NCI-H82 treated with DMSO at 0.1 percent for 48 hours (cell line): Measurements from ENCODE around the gene TMEM147.
"Not testable (repeated sequence)": the region's sequence is repeated elsewhere in the genome, so short reads cannot be mapped to it uniquely, and the experiment has no call there.

Experiments
- DNase-seq: peaks from one replicate; lab custom pipeline; 2025; ENCODE audit not compliant: unreplicated experiment; lab: John Stamatoyannopoulos, UW

Gene TMEM147

DNA sequence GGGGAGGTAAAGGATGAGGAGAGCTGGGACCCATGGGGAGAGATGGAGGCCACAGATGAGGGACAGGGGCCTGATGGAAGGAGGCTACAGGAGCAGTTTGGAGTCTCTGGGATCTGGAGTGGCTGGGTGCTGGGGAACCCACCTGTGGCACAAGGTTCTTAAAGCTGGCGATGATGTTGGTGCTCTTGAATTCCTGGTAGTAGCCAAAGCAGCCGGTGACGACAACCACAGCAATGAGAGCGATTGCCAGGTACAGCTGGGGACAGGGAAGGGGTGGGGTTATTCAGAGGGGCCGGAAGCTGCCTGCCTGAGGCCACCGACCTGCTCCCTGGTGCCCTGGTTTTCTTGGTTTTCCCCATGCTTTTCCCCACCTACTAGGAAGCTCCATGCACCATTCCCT, 15.3 kb downstream of the TMEM147 start:
- no peak for DNase-seq

DNA sequence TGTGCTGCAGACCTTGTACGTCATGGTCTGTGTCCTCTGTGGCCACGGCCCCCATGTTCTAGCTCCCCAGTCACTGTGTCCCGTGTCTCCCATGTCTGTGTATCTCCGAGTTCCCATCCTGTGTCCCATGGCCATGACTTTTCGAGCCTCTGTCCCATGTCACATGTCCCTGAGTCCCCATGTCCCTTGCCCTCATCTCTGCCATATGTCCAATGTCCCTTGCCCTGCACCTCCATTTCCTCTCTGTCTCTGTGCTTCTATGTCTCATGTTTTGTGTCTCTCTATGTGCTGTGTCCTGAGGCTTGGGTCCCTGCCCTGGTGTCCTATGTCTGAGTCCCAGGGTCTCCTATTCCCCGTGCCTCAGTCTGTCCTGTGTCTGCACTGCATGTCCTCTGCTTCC, 16.0 kb downstream of the TMEM147 start:
- DNase-seq = no peak

DNA sequence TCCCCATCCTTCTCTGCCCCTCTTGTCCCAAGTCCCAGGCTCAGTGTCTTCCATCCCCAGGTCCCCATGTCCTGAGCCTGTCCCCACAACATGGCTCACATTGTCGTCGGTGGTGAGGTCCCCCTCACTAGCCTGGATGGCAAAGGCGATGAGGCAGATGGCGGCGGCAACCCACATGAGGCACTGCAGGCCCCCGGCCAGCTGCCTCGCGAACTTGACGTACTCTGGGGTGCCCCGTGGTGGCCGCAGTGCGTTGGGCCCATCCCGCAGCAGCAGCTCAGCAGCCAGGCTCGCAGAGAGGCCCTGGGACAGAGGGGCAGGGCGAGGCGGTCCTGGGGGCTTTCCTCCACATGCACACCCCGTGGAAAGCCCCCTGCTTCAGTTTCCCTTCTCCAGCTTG, 16.9 kb downstream of the TMEM147 start:
- DNase-seq = no peak

DNA sequence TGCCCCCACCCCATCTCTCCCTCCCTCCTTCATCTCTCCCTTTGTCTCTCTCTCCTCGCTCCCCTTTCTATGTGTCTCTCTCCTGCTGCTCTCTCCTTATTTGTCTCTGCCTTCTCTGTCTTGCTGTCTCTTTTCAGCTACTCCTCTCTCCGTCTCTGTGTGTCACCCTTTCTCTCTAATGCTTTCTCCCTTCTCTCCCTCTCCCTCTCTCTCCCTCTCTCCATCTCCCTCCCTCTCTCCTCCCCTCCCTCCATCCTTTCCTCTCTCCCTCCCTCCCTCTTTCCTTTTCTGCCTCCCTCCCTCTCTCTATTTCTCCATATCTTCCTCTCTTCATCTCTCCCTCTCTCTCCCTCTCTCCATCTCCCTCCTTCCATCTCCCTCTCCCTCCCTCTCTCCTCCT, 17.4 kb downstream of the TMEM147 start:
- no peak for DNase-seq

DNA sequence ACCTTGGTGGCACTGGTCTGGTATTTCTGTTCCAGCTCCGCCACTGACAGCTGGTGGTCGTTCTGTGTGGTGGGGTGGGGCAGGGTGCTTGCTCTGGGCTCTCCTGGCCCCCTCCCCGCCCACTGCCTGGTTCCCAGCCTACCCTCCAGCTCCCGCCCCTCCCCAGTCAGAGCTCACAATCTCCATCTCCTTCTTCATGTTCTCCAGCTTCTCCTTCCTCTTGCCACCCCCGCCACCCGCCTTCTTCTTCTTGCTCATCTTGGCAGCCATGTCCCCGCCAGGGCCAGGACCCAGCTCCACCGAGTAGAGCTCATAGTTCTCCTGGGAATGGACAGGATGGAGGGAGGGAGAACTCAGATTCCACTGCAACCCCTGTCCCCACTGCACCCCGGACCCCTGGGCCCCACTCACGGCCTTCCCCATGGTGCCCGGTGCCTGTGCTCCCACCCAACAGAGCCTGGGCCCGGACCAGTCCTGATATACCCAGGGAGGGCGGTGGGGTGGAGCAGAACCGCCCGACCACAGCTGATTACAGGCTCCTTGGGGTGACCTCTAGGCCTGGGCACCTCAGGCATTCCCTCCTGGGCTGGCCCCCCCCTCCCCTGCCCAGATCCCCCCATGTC, 17.9 kb downstream of the TMEM147 start, which contains the start of gene ATP4A:
ATP4A (minus strand) TSS at position 452 of the 623 bp plus-strand sequence; CDS start at position 423, 29 bp downstream.
- no peak for DNase-seq

DNA sequence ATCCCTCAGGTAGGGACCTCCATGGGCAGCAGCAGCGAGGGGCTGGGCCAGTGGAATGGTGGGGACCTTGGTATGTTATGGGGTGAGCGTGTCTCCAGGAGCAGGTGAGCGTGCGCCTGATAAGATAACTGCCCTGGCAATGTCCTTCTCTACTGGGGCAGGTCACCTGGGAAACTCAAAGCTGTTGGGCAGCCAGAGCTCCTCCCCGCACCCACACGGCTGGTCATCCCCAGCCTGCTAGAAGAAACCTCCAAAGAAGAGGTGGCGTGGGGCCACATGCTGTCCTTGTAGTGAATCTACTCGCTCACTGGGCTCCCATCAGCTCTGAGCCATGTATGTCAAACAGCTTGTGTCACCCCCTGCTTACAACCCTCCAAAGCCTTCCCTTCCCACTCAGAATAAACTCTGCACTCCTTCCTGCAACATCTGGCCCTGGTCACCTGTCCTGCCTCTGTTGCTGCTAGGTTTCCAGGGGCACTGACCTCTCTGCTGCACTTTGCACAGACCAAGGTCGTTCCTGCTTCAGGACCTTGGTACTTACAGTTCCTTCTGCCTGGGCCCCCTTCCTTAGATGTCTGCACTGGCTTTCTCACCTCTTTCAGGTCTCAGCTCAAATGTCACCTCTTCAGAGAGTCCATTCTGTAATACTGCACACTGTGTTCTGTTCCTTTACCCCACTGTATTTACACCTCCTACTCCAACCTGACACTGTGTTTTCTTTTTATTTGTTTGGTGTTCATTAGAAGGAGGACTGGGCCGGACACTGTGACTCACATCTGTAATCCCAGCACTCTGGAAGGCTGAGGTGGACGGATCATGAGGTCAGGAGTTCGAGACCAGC, 19.8 kb downstream of the TMEM147 start:
- no peak for DNase-seq

DNA sequence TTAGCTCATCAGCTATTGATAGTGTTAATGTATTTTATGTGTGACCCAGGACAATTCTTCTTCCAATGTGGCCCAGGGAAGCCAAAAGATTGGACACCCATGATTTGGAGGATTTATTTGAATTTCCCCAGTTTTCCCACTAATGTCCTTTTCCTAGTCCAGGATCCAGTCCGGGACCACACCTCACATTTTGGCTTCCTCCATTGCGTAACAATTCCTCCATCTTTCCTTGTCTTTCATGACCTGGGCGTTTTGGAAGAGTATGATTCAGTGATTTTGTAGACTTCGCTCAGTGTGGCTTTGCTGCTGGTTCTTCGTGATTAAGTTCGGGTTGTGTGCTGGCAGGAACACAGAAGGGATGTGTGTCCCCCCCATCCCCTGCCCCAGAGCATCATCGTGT, 21.3 kb downstream of the TMEM147 start:
- DNase-seq = no peak

DNA sequence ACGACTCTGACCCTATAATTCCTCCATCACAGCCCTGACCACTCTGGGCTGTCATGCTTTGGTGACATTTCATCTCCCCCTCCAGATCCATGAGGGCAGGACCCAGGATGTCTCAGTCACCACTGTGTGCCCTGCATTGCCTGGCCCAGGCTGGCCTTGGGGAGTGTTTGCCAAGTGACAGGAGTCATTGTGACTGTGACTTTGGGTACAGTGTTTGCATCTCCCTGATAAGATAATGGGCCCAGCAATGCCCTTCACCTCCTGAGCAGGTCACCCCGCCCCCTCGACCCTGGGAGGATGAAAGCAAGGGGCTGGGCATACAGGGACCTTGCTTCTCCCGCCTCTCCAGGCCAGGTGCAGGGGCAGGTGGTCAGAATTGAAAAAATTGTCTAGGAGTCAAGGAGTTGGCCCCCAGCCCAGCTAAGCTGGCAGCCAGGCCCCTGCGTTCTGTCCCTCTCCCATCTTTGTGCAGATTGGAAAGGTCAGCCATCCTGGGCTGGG, 23.9 kb downstream of the TMEM147 start:
- DNase-seq = no peak

DNA sequence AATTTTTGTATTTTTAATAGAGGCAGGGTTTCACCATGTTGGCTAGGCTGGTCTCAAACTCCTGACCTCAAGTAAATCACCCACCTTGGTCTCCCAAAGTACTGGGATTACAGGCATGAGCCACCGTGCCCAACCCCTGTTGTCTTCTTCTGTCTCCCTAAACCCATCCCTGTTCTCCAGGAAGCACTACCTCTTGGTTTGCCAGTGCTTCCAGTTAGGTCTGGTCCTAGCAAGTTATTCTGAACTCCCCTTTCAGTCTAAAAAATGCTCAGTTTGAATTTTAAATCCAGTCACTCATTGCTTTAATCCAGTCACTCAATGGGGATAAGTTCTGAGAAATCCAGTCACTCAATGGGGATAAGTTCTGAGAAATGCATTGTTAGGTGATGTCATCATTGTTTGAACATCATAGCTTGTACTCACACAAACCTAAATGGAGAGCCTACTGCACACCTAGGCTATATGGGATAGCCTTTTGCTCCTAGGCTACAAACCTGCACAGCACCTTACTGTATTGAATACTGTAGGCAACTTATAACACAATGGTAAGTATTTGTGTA, 26.1 kb downstream of the TMEM147 start:
- DNase-seq = no peak

DNA sequence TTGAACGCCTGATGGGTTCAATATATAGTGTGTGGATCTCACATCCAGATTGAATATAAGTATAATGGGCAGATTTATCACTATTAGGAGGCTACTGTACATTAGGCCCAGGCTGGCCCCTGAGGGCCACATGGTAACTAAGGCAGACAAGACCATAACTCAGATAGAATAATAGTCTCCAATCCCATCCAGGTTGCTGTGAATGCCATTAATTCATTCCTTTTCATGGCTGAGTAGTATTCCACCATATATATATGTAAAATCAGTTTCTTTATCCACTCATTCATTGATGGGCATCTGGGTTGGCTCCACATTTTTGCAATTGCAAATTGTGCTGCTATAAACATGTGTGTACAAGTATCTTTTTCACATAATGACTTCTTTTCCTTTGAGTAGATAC, 32.5 kb downstream of the TMEM147 start:
- DNase-seq = no peak

DNA sequence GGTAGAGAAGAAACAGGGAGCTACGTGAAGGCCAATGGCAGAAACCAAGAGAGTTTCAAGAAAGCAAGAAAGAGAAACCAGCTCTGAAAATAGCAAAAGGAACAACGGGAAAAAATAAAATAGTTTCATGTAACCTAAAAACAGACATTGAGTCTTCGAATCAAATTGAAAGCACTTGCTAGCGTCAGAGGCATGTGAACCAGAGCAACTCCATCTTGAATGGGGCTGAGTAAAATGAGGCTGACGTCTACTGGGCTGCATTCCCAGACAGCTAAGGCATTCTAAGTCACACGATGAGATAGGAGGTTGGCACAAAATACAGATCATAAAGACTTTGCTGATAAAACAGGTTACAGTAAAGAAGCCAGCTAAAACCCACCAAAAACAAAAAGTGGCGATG, 33.3 kb downstream of the TMEM147 start:
- no peak for DNase-seq

DNA sequence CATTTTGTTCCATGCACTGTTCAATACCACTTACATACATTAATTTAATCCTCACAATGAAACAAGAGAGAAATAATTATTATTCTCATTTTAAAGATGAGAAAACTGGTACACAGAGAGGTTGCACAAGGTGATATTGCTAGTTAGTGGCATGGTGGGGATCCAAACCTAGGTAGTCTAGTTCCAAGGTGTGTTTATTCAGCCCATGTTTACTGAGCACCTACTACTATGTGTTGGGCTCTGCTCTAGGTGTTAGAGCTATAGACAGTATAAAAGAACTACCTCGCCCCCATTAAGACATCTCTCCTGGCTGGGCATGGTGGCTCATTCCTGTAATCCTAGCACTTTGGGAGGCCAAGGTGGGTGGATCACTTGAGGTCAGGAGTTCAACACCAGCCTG, 37.3 kb downstream of the TMEM147 start:
- no peak for DNase-seq

DNA sequence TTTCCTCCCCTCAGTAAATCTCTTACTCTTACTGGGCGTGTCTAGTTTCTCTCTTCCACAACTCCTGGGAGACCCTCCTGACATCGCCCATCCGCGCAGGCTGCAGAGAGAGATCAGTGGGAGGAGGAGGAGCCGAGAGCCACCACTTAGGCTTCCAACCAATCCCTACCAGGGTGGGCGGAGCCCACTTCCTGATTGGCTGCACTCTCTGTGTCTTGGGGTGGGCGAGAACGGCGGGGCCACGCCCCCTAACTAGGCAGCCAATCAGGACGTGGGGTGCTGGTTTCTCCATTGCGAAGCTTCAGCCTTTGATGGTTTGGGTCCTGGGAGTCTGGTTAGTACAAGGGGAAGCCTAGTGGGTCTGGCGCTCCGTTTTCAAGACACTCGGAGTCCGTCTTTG, 40.4 kb downstream of the TMEM147 start, which contains the start of gene PMIS2:
PMIS2 (plus strand) TSS at position 326 of the 400 bp plus-strand sequence. CDS start 87 bp downstream, outside the sequence.
- peak; percentile 5 for DNase-seq

DNA sequence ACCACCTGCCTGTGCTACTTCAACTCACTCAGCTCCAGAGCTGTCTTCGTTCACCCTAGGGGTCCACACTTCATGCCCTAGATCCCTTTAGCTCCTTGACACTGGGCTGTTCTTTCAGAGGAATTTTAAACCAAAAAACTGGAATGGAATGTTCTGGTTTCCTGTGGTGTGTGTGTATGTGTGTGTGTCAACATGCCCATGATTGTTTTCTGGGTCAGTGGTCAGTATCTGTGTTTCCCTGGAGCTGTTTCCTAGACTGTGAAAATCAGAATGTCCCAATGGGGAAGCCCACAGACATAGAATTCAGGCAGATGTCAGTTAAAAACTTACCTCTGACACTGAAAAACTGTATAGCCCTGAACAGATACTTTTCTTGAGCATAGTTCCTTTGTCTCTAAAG, 41.9 kb downstream of the TMEM147 start:
- DNase-seq = no peak

DNA sequence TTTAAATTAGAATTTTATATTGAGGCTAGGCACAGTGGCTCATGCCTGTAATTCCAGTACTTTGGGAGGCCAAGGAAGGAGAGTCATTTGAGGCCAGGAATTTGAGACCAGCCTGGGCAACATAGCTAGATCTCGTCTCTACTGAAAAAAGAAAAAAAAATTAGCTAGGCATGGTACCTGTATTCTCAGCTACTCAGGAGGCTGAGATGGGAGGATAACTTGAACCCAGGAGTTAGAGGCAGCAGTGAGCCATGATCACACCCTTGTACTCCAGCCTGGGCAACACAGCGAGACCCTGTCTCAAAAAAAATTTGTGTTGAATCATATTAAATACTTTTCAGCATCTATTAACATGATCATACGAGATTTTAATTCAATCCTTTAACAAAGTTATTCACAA, 45.4 kb downstream of the TMEM147 start:
- DNase-seq = no peak

DNA sequence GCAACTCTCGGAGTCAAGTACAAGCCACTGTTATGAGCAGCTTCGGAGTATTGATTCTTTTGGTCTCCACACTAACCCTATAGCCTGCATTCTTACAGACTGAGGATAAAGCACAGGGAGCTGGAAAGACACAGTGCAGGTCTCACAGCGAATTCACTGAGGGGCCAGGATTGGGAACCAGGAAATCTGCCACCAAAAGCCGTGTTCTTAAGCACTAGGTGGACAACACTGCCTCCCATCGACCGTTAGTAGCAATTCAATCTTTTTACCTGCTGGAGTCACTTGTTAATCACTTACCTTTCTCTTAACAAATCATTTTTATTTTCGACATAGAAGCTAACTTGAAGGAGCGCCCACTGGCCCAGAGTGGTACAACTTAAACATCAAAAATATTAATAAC, 46.8 kb downstream of the TMEM147 start:
- no peak for DNase-seq

DNA sequence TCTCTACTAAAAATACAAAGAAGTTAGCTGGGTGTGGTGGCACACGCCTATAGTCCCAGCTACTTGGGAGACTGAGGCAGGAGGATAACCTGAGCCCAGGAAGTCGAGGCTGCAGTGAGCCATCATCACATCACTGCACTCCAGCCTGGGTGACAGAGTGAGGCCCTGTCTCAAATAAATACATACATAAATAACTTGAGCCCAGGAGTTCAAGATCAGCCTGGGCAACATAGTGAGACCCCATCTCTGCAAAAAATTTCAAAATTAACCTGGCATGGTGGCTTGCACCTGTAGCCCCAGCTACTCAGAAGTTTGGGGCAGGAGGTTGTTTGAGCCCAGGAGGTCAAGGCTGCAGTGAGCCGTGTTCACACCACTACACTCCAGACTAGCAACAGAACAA, 49.6 kb downstream of the TMEM147 start:
- not testable (repeated sequence) for DNase-seq

DNA sequence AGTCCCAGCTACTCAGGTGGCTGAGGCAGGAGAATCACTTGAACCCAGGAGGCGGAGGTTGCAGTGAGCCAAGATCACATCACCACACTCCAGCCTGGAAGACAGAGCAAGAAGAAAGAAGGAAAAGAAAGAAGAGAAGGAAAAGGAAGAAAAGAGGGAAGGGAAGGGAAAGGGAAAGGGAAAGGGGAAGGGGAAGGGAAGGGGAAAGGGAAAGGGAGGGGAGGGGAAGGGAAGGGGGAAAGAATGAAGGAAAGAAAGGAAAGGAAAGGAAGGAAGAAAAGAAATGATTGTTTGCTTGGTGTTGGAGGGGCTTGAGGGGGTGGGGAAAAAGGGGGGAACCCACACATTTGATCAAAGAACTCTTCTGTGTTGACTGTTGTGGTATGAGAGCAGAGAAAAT, 50.5 kb downstream of the TMEM147 start:
- no peak for DNase-seq

DNA sequence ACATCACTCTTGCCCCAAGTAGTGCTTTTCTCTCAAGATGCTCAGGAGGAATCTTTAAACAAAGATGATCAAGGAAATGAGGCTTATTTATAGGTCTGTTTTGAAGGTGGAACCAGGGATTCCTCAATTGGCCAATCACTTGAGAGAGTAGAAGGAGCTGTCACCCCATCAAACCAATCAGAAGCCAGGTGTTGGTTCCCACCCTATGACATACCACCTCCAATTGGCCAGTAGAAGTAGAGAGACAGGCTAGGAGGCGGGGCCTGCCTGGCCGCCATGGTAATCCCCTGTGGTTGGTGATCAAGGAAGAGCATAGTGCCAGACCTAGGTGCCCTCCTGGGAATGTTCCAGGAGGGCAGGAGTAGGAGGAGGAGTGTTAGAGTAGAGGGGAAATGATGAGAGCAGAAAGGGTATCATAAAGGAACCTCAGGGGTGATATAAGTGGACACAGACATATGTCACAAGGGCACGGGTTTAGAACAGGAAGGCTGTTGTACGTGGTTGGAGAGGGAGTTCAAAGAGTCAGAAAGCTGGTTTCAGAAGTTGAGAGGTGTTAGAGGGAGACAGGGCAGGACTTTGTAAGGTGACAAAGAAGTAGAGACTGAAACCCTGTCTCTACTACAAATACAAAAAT, 51.1 kb downstream of the TMEM147 start:
- DNase-seq = no peak
